Panc1 (cell line): Measurements from ENCODE around the gene ZRANB1. TPM values are rescaled to one million over a fixed set of nuclear protein-coding genes. Genes with fewer than 3 reads are reported as not detected.

ENCODE experiments used
- microRNA-seq: library from miRNA; unstranded; fragments of <30 nt; microRNA quantifications from one replicate; pipeline ENCODE4 v1.1.0, GENCODE V29; 2020; ENCODE audit not compliant: unreplicated experiment
- total RNA-seq: library from RNA; stranded (reverse); gene quantifications from one replicate; pipeline ENCODE4 v1.2.1, GENCODE V29; 2021; ENCODE audit not compliant: unreplicated experiment

ZRANB1 gene
- total RNA-seq, 1 experiment from 2014 or later: 23.2 TPM

Small RNA genes within 50 kb of the gene (microRNA-seq; reads per million reads assigned to microRNA genes)
- not detected for gene MIR4296

Other genes starting within 250 kb of the ZRANB1 start
- 42.5 TPM for gene FAM53B, start 197.7 kb upstream of the ZRANB1 start, total RNA-seq
- 39.2 TPM for gene EEF1AKMT2, start 150.2 kb upstream of the ZRANB1 start, total RNA-seq
- 19.5 TPM for gene ABRAXAS2, start 140.3 kb upstream of the ZRANB1 start, total RNA-seq
- 125 TPM for gene CTBP2, start 218.4 kb downstream of the ZRANB1 start, total RNA-seq